WTC11 (cell line): ENCODE results near the gene ZFYVE1. TPM values are rescaled to one million over a fixed set of nuclear protein-coding genes. Genes with fewer than 3 reads are reported as not detected.
A peak's percentile ranks its signal among the peaks of the same experiment; 100 is the strongest.

Source experiments
- ATAC-seq: fragments of 200-7000 bp; cut with Tn5 transposase; 2 replicates; pipeline ENCODE4 v1.10.0; 2021; ENCODE audit warnings: mild to moderate bottlenecking, moderate library complexity
- CTCF ChIA-PET: fragments of 300-600 bp; sonication (Branson Sonifier 250); formaldehyde crosslinking; loops from one replicate; lab custom pipeline; 2021; ENCODE audit warnings: antibody characterized with exemption; lab: Charles Lee
- POLR2A ChIA-PET: fragments of 350-600 bp; sonication (Branson Sonifier 250); formaldehyde crosslinking; loops from one replicate; lab custom pipeline; 2021; ENCODE audit warnings: antibody characterized with exemption; lab: Charles Lee
- DNase-seq: peaks from one replicate; pipeline ENCODE4 v3.0.0; 2021; ENCODE audit warnings: low spot score
- H3K27ac Mint-ChIP-seq: 2 replicates; pipeline ENCODE4 v1.8.0; 2021; ENCODE audit warnings: mixed read lengths
- H3K27me3 Mint-ChIP-seq: 2 replicates; pipeline ENCODE4 v1.8.0; 2021; ENCODE audit warnings: low read depth, mild to moderate bottlenecking, moderate library complexity, mixed read lengths
- H3K36me3 Mint-ChIP-seq: 2 replicates; pipeline ENCODE4 v1.8.0; 2021; ENCODE audit warnings: mixed read lengths
- H3K4me1 Mint-ChIP-seq: 2 replicates; pipeline ENCODE4 v1.8.0; 2022; ENCODE audit warnings: mixed read lengths
- H3K4me3 Mint-ChIP-seq: 2 replicates; pipeline ENCODE4 v1.8.0; 2021; ENCODE audit warnings: mild to moderate bottlenecking, moderate library complexity, mixed read lengths
- H3K9me3 Mint-ChIP-seq: 2 replicates; pipeline ENCODE4 v1.8.0; 2021; ENCODE audit warnings: mixed read lengths
- CREB1 ChIP-seq: sonication (generic); formaldehyde crosslinking; IDR thresholded peaks from 2 replicates; pipeline ENCODE4 v1.8.0; 2023; ENCODE audit warnings: mild to moderate bottlenecking, missing genetic modification reagents
- ETV6 ChIP-seq: sonication (generic); formaldehyde crosslinking; IDR thresholded peaks from 2 replicates; pipeline ENCODE4 v1.8.1; 2022; ENCODE audit warnings: mild to moderate bottlenecking, missing genetic modification reagents
- IRF2 ChIP-seq: sonication (generic); formaldehyde crosslinking; IDR thresholded peaks from 2 replicates; pipeline ENCODE4 v1.8.0; 2022; ENCODE audit warnings: low read depth, missing genetic modification reagents, borderline replicate concordance
- NR1H2 ChIP-seq: sonication (generic); formaldehyde crosslinking; IDR thresholded peaks from 2 replicates; pipeline ENCODE4 v1.9.0; 2021; ENCODE audit warnings: mild to moderate bottlenecking, moderate library complexity, missing genetic modification reagents
- NR3C1 ChIP-seq: sonication (generic); formaldehyde crosslinking; conservative IDR thresholded peaks from 2 replicates; pipeline ENCODE4 v1.8.1; 2023; ENCODE audit warnings: low read depth, mild to moderate bottlenecking, missing genetic modification reagents
- RELA ChIP-seq: sonication (generic); formaldehyde crosslinking; IDR thresholded peaks from 2 replicates; pipeline ENCODE4 v1.8.1; 2022; ENCODE audit warnings: missing genetic modification reagents, mild to moderate bottlenecking, borderline replicate concordance
- SMAD3 ChIP-seq: sonication (generic); formaldehyde crosslinking; IDR thresholded peaks from 2 replicates; pipeline ENCODE4 v1.8.0; 2022; ENCODE audit warnings: missing genetic modification reagents, mild to moderate bottlenecking, borderline replicate concordance
- SOX15 ChIP-seq: fragments of 250-450 bp; sonication (Bioruptor Pico); IDR thresholded peaks from 2 replicates; pipeline ENCODE4 v1.9.0; 2021; ENCODE audit warnings: mild to moderate bottlenecking
- SP1 ChIP-seq: sonication (generic); formaldehyde crosslinking; conservative IDR thresholded peaks from 2 replicates; pipeline ENCODE4 v1.8.1; 2022; ENCODE audit warnings: missing genetic modification reagents
- TP53 ChIP-seq: sonication (generic); formaldehyde crosslinking; IDR thresholded peaks from 2 replicates; pipeline ENCODE4 v1.8.1; 2023; ENCODE audit warnings: mild to moderate bottlenecking, missing genetic modification reagents
- ZNF121 ChIP-seq: sonication (generic); formaldehyde crosslinking; IDR thresholded peaks from 2 replicates; pipeline ENCODE4 v1.8.0; 2023; ENCODE audit warnings: missing genetic modification reagents
- ZNF263 ChIP-seq: sonication (generic); formaldehyde crosslinking; IDR thresholded peaks from 2 replicates; pipeline ENCODE4 v1.8.1; 2022; ENCODE audit warnings: low read depth, mild to moderate bottlenecking, moderate library complexity, missing genetic modification reagents
- ZNF416 ChIP-seq: fragments of 250-450 bp; sonication (Bioruptor Pico); IDR thresholded peaks from 2 replicates; pipeline ENCODE4 v1.9.0; 2021; ENCODE audit warnings: mild to moderate bottlenecking, inconsistent platforms
- total RNA-seq: library from RNA; stranded (reverse); gene quantifications from 3 replicates; pipeline ENCODE4 v1.2.3, GENCODE V29; 2021
- TF ChIP-seq, protein P1 (sequence below): sonication (generic); formaldehyde crosslinking; IDR thresholded peaks from 2 replicates; pipeline ENCODE4 v1.8.0; 2023; ENCODE audit warnings: mild to moderate bottlenecking, missing genetic modification reagents
- TF ChIP-seq, protein P2 (sequence below): fragments of 250-450 bp; sonication (Bioruptor Pico); IDR thresholded peaks from 2 replicates; pipeline ENCODE4 v2.1.2; 2022; ENCODE audit warnings: mild to moderate bottlenecking, moderate library complexity
- TF ChIP-seq, protein P3 (sequence below): fragments of 200-600 bp; IDR thresholded peaks from 2 replicates; pipeline ENCODE4 v1.8.0; 2022; ENCODE audit warnings: antibody characterized with exemption
- TF ChIP-seq, protein P4 (sequence below): fragments of 250-450 bp; sonication (Bioruptor Pico); IDR thresholded peaks from 2 replicates; pipeline ENCODE4 v1.9.0; 2021; ENCODE audit warnings: mild to moderate bottlenecking
- TF ChIP-seq, protein P5 (sequence below): sonication (generic); formaldehyde crosslinking; IDR thresholded peaks from 2 replicates; pipeline ENCODE4 v1.8.1; 2022; ENCODE audit warnings: mild to moderate bottlenecking, moderate library complexity, missing genetic modification reagents
- TF ChIP-seq, protein P6 (sequence below): sonication (generic); formaldehyde crosslinking; IDR thresholded peaks from 2 replicates; pipeline ENCODE4 v1.8.1; 2023; ENCODE audit warnings: mild to moderate bottlenecking, moderate library complexity, missing genetic modification reagents
- TF ChIP-seq, protein P7 (sequence below): sonication (generic); formaldehyde crosslinking; IDR thresholded peaks from 2 replicates; pipeline ENCODE4 v1.8.1; 2023; ENCODE audit warnings: mild to moderate bottlenecking, missing genetic modification reagents

Gene ZFYVE1
- total RNA-seq, 1 experiment from 2014 or later: 12.8 TPM

DNA sequence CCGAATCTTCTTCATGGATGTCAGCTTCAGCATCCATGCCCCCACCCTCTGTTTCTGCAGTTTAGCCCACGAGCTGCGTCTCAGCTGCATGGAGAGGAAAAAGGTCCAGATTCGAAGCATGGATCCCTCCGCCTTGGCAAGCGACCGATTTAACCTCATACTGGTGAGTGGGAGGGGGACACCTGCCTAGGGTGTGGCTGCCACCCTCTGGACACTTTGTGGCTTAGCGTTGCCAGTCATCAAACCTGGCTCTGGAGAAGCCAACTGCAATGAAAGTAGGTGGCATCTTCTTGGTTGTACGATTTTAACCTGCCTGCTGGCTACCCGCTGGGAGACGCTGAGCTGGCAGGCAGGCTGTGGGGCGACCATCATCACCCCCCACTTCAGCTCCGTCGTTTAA is 84.0 kb downstream of the ZFYVE1 start:
- ChIA-PET POLR2A (no interaction called here), CTCF (interaction anchor here (0.9 to 1.6 kb wide), 2 partner anchors 427 to 429 kb away, joined by 3 to 6 read pairs; no protein-coding TSS in a partner anchor)
- DNase-seq (no peak), ATAC-seq (peak; percentile 46)
- peaks cover 32% of the 10 kb centered on the region for H3K36me3 Mint-ChIP-seq
- TF ChIP-seq RELA (CRISPR knock-in tag): no peak
- TF ChIP-seq CREB1 (CRISPR knock-in tag): no peak
- no peak for TF ChIP-seq NR1H2
- TF ChIP-seq, protein P1, sequence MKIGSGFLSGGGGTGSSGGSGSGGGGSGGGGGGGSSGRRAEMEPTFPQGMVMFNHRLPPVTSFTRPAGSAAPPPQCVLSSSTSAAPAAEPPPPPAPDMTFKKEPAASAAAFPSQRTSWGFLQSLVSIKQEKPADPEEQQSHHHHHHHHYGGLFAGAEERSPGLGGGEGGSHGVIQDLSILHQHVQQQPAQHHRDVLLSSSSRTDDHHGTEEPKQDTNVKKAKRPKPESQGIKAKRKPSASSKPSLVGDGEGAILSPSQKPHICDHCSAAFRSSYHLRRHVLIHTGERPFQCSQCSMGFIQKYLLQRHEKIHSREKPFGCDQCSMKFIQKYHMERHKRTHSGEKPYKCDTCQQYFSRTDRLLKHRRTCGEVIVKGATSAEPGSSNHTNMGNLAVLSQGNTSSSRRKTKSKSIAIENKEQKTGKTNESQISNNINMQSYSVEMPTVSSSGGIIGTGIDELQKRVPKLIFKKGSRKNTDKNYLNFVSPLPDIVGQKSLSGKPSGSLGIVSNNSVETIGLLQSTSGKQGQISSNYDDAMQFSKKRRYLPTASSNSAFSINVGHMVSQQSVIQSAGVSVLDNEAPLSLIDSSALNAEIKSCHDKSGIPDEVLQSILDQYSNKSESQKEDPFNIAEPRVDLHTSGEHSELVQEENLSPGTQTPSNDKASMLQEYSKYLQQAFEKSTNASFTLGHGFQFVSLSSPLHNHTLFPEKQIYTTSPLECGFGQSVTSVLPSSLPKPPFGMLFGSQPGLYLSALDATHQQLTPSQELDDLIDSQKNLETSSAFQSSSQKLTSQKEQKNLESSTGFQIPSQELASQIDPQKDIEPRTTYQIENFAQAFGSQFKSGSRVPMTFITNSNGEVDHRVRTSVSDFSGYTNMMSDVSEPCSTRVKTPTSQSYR (CRISPR knock-in tag): no peak
- TF ChIP-seq, protein P2, sequence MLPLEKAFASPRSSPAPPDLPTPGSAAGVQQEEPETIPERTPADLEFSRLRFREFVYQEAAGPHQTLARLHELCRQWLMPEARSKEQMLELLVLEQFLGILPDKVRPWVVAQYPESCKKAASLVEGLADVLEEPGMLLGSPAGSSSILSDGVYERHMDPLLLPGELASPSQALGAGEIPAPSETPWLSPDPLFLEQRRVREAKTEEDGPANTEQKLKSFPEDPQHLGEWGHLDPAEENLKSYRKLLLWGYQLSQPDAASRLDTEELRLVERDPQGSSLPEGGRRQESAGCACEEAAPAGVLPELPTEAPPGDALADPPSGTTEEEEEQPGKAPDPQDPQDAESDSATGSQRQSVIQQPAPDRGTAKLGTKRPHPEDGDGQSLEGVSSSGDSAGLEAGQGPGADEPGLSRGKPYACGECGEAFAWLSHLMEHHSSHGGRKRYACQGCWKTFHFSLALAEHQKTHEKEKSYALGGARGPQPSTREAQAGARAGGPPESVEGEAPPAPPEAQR (CRISPR knock-in tag): no peak
- no peak for TF ChIP-seq ZNF416 (CRISPR knock-in tag)
- no peak for TF ChIP-seq ZNF121
- no peak for TF ChIP-seq ETV6 (CRISPR knock-in tag)
- TF ChIP-seq, protein P3, sequence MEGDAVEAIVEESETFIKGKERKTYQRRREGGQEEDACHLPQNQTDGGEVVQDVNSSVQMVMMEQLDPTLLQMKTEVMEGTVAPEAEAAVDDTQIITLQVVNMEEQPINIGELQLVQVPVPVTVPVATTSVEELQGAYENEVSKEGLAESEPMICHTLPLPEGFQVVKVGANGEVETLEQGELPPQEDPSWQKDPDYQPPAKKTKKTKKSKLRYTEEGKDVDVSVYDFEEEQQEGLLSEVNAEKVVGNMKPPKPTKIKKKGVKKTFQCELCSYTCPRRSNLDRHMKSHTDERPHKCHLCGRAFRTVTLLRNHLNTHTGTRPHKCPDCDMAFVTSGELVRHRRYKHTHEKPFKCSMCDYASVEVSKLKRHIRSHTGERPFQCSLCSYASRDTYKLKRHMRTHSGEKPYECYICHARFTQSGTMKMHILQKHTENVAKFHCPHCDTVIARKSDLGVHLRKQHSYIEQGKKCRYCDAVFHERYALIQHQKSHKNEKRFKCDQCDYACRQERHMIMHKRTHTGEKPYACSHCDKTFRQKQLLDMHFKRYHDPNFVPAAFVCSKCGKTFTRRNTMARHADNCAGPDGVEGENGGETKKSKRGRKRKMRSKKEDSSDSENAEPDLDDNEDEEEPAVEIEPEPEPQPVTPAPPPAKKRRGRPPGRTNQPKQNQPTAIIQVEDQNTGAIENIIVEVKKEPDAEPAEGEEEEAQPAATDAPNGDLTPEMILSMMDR: no peak
- no peak for TF ChIP-seq SMAD3 (CRISPR knock-in tag)
- TF ChIP-seq IRF2: no peak
- TF ChIP-seq TP53 (CRISPR knock-in tag): no peak
- no peak for TF ChIP-seq SP1
- TF ChIP-seq, protein P4, sequence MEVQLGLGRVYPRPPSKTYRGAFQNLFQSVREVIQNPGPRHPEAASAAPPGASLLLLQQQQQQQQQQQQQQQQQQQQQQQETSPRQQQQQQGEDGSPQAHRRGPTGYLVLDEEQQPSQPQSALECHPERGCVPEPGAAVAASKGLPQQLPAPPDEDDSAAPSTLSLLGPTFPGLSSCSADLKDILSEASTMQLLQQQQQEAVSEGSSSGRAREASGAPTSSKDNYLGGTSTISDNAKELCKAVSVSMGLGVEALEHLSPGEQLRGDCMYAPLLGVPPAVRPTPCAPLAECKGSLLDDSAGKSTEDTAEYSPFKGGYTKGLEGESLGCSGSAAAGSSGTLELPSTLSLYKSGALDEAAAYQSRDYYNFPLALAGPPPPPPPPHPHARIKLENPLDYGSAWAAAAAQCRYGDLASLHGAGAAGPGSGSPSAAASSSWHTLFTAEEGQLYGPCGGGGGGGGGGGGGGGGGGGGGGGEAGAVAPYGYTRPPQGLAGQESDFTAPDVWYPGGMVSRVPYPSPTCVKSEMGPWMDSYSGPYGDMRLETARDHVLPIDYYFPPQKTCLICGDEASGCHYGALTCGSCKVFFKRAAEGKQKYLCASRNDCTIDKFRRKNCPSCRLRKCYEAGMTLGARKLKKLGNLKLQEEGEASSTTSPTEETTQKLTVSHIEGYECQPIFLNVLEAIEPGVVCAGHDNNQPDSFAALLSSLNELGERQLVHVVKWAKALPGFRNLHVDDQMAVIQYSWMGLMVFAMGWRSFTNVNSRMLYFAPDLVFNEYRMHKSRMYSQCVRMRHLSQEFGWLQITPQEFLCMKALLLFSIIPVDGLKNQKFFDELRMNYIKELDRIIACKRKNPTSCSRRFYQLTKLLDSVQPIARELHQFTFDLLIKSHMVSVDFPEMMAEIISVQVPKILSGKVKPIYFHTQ (CRISPR knock-in tag): no peak
- TF ChIP-seq, protein P5, sequence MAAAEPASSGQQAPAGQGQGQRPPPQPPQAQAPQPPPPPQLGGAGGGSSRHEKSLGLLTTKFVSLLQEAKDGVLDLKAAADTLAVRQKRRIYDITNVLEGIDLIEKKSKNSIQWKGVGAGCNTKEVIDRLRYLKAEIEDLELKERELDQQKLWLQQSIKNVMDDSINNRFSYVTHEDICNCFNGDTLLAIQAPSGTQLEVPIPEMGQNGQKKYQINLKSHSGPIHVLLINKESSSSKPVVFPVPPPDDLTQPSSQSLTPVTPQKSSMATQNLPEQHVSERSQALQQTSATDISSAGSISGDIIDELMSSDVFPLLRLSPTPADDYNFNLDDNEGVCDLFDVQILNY: no peak
- no peak for TF ChIP-seq NR3C1 (CRISPR knock-in tag)
- TF ChIP-seq, protein P6, sequence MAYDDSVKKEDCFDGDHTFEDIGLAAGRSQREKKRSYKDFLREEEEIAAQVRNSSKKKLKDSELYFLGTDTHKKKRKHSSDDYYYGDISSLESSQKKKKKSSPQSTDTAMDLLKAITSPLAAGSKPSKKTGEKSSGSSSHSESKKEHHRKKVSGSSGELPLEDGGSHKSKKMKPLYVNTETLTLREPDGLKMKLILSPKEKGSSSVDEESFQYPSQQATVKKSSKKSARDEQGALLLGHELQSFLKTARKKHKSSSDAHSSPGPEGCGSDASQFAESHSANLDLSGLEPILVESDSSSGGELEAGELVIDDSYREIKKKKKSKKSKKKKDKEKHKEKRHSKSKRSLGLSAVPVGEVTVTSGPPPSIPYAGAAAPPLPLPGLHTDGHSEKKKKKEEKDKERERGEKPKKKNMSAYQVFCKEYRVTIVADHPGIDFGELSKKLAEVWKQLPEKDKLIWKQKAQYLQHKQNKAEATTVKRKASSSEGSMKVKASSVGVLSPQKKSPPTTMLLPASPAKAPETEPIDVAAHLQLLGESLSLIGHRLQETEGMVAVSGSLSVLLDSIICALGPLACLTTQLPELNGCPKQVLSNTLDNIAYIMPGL (CRISPR knock-in tag): no peak
- no peak for TF ChIP-seq ZNF263 (CRISPR knock-in tag)
- TF ChIP-seq SOX15 (CRISPR knock-in tag): no peak
- TF ChIP-seq, protein P7, sequence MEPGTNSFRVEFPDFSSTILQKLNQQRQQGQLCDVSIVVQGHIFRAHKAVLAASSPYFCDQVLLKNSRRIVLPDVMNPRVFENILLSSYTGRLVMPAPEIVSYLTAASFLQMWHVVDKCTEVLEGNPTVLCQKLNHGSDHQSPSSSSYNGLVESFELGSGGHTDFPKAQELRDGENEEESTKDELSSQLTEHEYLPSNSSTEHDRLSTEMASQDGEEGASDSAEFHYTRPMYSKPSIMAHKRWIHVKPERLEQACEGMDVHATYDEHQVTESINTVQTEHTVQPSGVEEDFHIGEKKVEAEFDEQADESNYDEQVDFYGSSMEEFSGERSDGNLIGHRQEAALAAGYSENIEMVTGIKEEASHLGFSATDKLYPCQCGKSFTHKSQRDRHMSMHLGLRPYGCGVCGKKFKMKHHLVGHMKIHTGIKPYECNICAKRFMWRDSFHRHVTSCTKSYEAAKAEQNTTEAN (CRISPR knock-in tag): no peak
- H3K4me3 Mint-ChIP-seq: no peak overlapping the region
- H3K27me3 Mint-ChIP-seq: no peaks in the 10 kb centered on the region
- no peak overlapping the region for H3K27ac Mint-ChIP-seq
- no peaks in the 10 kb centered on the region for H3K4me1 Mint-ChIP-seq
- no peaks in the 10 kb centered on the region for H3K9me3 Mint-ChIP-seq
